HG02938 (cell line): Measurements from ENCODE around the gene IVD.

Experiments used
- ATAC-seq: cut with Tn5 transposase; IDR thresholded peaks from one replicate; pipeline ENCODE4 v1.9.1; 2021; ENCODE audit warnings: mild to moderate bottlenecking, moderate library complexity; ENCODE audit not compliant: unreplicated experiment

IVD gene

GRCh38 chr15:40372981-40373380 is 32.6 kb upstream of the IVD start:
- no peak for ATAC-seq

- ATAC-seq = no peak
Measured at GRCh38 chr15:40377606-40378005, 28.0 kb upstream of the IVD start.

- no peak for ATAC-seq
Measured at GRCh38 chr15:40379374-40379773, 26.2 kb upstream of the IVD start.

- ATAC-seq = no peak
Measured at GRCh38 chr15:40379853-40380252, 25.7 kb upstream of the IVD start.

- ATAC-seq = no peak
Measured at GRCh38 chr15:40380636-40381035, 25.0 kb upstream of the IVD start.

- no peak for ATAC-seq
Measured at GRCh38 chr15:40381818-40382529, 23.6 kb upstream of the IVD start.

GRCh38 chr15:40382580-40383456 is 22.8 kb upstream of the IVD start, which contains the start of gene KNSTRN:
KNSTRN (plus strand) TSS chr15:40382721; CDS start chr15:40382836, 115 bp downstream.
- peak; percentile 97 for ATAC-seq

GRCh38 chr15:40386480-40386879 is 19.1 kb upstream of the IVD start:
- ATAC-seq = no peak

GRCh38 chr15:40388941-40389823 is 16.4 kb upstream of the IVD start:
- ATAC-seq = no peak

GRCh38 chr15:40389824-40390595 is 15.6 kb upstream of the IVD start:
- no peak for ATAC-seq

- ATAC-seq = no peak
Measured at GRCh38 chr15:40392986-40393948, 12.3 kb upstream of the IVD start.

GRCh38 chr15:40397688-40398412 is 7.7 kb upstream of the IVD start:
- no peak for ATAC-seq

- ATAC-seq = peak; percentile 62
Measured at GRCh38 chr15:40398413-40398873, 7.2 kb upstream of the IVD start.

- no peak for ATAC-seq
Measured at GRCh38 chr15:40399370-40399769, 6.2 kb upstream of the IVD start.

GRCh38 chr15:40407330-40407990 is 1.9 kb downstream of the IVD start:
- ATAC-seq = peak; percentile 68

- no peak for ATAC-seq
Measured at GRCh38 chr15:40409366-40409765, 3.8 kb downstream of the IVD start.

- no peak for ATAC-seq
Measured at GRCh38 chr15:40410476-40410875, 4.9 kb downstream of the IVD start.
